Measurements from ENCODE around the gene UGT1A5. TPM values are rescaled to one million over a fixed set of nuclear protein-coding genes. Genes with fewer than 3 reads are reported as not detected.

The UGT1A5 gene
- total RNA-seq, 1 experiment from 2014 or later, result not detected

GRCh38 chr2:233813236-233814055, 100.7 kb downstream of the UGT1A5 start:
- in situ Hi-C loops (cut with HindIII; ENCODE audit: low pct_unique_long_range_greater_than_20kb, low sequenced_read_pairs), result no loop called here
- DNase-seq (ENCODE audit: low read depth, low spot score), result no peak

GRCh38 chr2:233814056-233814835, 101.5 kb downstream of the UGT1A5 start:
- DNase-seq (ENCODE audit: low read depth, low spot score), result peak; percentile 60
- in situ Hi-C loops (cut with HindIII; ENCODE audit: low pct_unique_long_range_greater_than_20kb, low sequenced_read_pairs), result no loop called here

- in situ Hi-C loops (cut with HindIII; ENCODE audit: low pct_unique_long_range_greater_than_20kb, low sequenced_read_pairs), result no loop called here
- no peak for DNase-seq (ENCODE audit: low read depth, low spot score)
Measured at GRCh38 chr2:233815861-233816260, 103.2 kb downstream of the UGT1A5 start.

- no peak for DNase-seq (ENCODE audit: low read depth, low spot score)
Measured at GRCh38 chr2:233816334-233816733, 103.6 kb downstream of the UGT1A5 start.

GRCh38 chr2:233816771-233817170, 104.1 kb downstream of the UGT1A5 start:
- in situ Hi-C loops (cut with HindIII; ENCODE audit: low pct_unique_long_range_greater_than_20kb, low sequenced_read_pairs), result no loop called here
- DNase-seq (ENCODE audit: low read depth, low spot score), result no peak

More at GRCh38 chr2:233816334-233816733, 103.6 kb downstream of the UGT1A5 start:
- in situ Hi-C loops (cut with HindIII; ENCODE audit: low pct_unique_long_range_greater_than_20kb, low sequenced_read_pairs), result no loop called here

GRCh38 chr2:233817361-233817911, 104.7 kb downstream of the UGT1A5 start:
- DNase-seq (ENCODE audit: low read depth, low spot score), result no peak
- in situ Hi-C loops (cut with HindIII; ENCODE audit: low pct_unique_long_range_greater_than_20kb, low sequenced_read_pairs), result no loop called here

- in situ Hi-C loops (cut with HindIII; ENCODE audit: low pct_unique_long_range_greater_than_20kb, low sequenced_read_pairs), result no loop called here
- DNase-seq (ENCODE audit: low read depth, low spot score), result no peak
Measured at GRCh38 chr2:233817995-233818638, 105.4 kb downstream of the UGT1A5 start.

GRCh38 chr2:233818639-233819621, 106.2 kb downstream of the UGT1A5 start:
- DNase-seq (ENCODE audit: low read depth, low spot score), result no peak
- in situ Hi-C loops (cut with HindIII; ENCODE audit: low pct_unique_long_range_greater_than_20kb, low sequenced_read_pairs), result no loop called here

- no peak for DNase-seq (ENCODE audit: low read depth, low spot score)
- in situ Hi-C loops (cut with HindIII; ENCODE audit: low pct_unique_long_range_greater_than_20kb, low sequenced_read_pairs), result no loop called here
Measured at GRCh38 chr2:233819884-233820773, 107.4 kb downstream of the UGT1A5 start.

GRCh38 chr2:233820774-233821105, 108.0 kb downstream of the UGT1A5 start:
- DNase-seq (ENCODE audit: low read depth, low spot score), result no peak
- in situ Hi-C loops (cut with HindIII; ENCODE audit: low pct_unique_long_range_greater_than_20kb, low sequenced_read_pairs), result no loop called here

GRCh38 chr2:233821196-233821595, 108.5 kb downstream of the UGT1A5 start:
- in situ Hi-C loops (cut with HindIII; ENCODE audit: low pct_unique_long_range_greater_than_20kb, low sequenced_read_pairs), result no loop called here
- DNase-seq (ENCODE audit: low read depth, low spot score), result no peak

GRCh38 chr2:233821709-233822100, 109.0 kb downstream of the UGT1A5 start:
- in situ Hi-C loops (cut with HindIII; ENCODE audit: low pct_unique_long_range_greater_than_20kb, low sequenced_read_pairs), result no loop called here
- no peak for DNase-seq (ENCODE audit: low read depth, low spot score)

- in situ Hi-C loops (cut with HindIII; ENCODE audit: low pct_unique_long_range_greater_than_20kb, low sequenced_read_pairs), result no loop called here
- no peak for DNase-seq (ENCODE audit: low read depth, low spot score)
Measured at GRCh38 chr2:233822101-233822771, 109.5 kb downstream of the UGT1A5 start.
